ENCODE results near the gene GSN. TPM values are rescaled to one million over a fixed set of nuclear protein-coding genes. Genes with fewer than 3 reads are reported as not detected.

Gene GSN
- total and polyA plus RNA-seq, 2 of the 13 experiments (the other 11 are each of a cell fraction or from before 2014, with no cell fraction given): 294 to 307 TPM

GRCh38 chr9:121262953-121263352 lies 5.0 kb upstream of the GSN start:
- no peak for TF ChIP-seq ZMYM2 (CRISPR knock-in tag; IDR thresholded peaks at IDR 0.05)
- no peak for TF ChIP-seq ZKSCAN1 (IDR thresholded peaks at IDR 0.05; ENCODE audit: low read length)
- TF ChIP-seq AGO1 (IDR thresholded peaks at IDR 0.05; ENCODE audit: low read depth, low read length, poor library complexity, severe bottlenecking): no peak
- TF ChIP-seq NR2F2 (IDR thresholded peaks at IDR 0.05; ENCODE audit: borderline replicate concordance, low read depth): no peak
- TF ChIP-seq TMF1 (CRISPR knock-in tag; IDR thresholded peaks at IDR 0.05; ENCODE audit: low read depth): no peak
- no peak for TF ChIP-seq ZNF510 (CRISPR knock-in tag; IDR thresholded peaks at IDR 0.05; ENCODE audit: low read depth)
- TF ChIP-seq MATR3 (CRISPR knock-in tag; IDR thresholded peaks at IDR 0.05): no peak
- no peak for TF ChIP-seq YY1 (IDR thresholded peaks at IDR 0.05; ENCODE audit: insufficient read depth, insufficient replicate concordance, low read depth, low read length)
- TF ChIP-seq STAG1 (CRISPR knock-in tag; IDR thresholded peaks at IDR 0.05): no peak
- no peak for TF ChIP-seq PRDM10 (CRISPR knock-in tag; IDR thresholded peaks at IDR 0.05; ENCODE audit: low read depth)
- TF ChIP-seq ZNF670 (CRISPR knock-in tag; IDR thresholded peaks at IDR 0.05; ENCODE audit: borderline replicate concordance): no peak
- TF ChIP-seq TFDP2 (CRISPR knock-in tag; IDR thresholded peaks at IDR 0.05): no peak
- TF ChIP-seq RBAK (CRISPR knock-in tag; IDR thresholded peaks at IDR 0.05): no peak
- no peak for TF ChIP-seq ZNF552 (CRISPR knock-in tag; IDR thresholded peaks at IDR 0.05; ENCODE audit: borderline replicate concordance)
- no peak for TF ChIP-seq ZNF652 (CRISPR knock-in tag; IDR thresholded peaks at IDR 0.05; ENCODE audit: borderline replicate concordance, low read depth)
- no peak for TF ChIP-seq ZNF235 (CRISPR knock-in tag; IDR thresholded peaks at IDR 0.05; ENCODE audit: borderline replicate concordance)
- no peak overlapping the region for H3K4me2 ChIP-seq (ENCODE audit: low read depth, low read length)
- H3K36me3 ChIP-seq (replicated peaks in 1 of 2; ENCODE audit: control insufficient read depth in 1 of 2, insufficient read depth in 2 of 2, low read length in 2 of 2): no peaks in the 10 kb centered on the region
- H3K79me2 ChIP-seq (ENCODE audit: insufficient read depth, low read length): no peaks in the 10 kb centered on the region
- in situ Hi-C loops (cut with HindIII; ENCODE audit: extremely low pct_ligation_motif_present, low pct_unique_long_range_greater_than_20kb) (no loop called here), intact Hi-C loops (cut with micrococcal nuclease; ENCODE audit: unreplicated experiment) (no loop called here)
- H4K20me1 ChIP-seq (ENCODE audit: insufficient read depth, low read length): no peaks in the 10 kb centered on the region
- H3K9me3 ChIP-seq (ENCODE audit: low read length): no peaks in the 10 kb centered on the region
- POLR2A ChIA-PET: no interaction called here
- H3K4me1 ChIP-seq (ENCODE audit: insufficient read depth, low read length): peaks cover 25% of the 10 kb centered on the region
- H2AFZ ChIP-seq (ENCODE audit: low read length): no peak overlapping the region
- BruUV-seq (replicated peaks): no TSS peak
- no peak overlapping the region for H3K4me3 ChIP-seq (replicated peaks in 1 of 3; ENCODE audit: insufficient read depth in 1 of 3, low read depth in 2 of 3, low read length in 3 of 3)
- CTCF ChIA-PET (ENCODE audit: low intra/inter-chr PET ratio, low total read pairs): no interaction called here
- FAIRE-seq (no peak), ATAC-seq (no peak), DNase-seq (ENCODE audit: low spot score) (no peak)
- 41% methylated on average over 5 of the region's 5 CpGs for WGBS (ENCODE audit: low lambda C conversion rate)
- H3K27me3 ChIP-seq (ENCODE audit: control insufficient read depth in 1 of 2, insufficient read depth in 2 of 2, low read length in 2 of 2): peaks cover 0 to 22% of the 10 kb centered on the region in 2 experiments; a peak in 3 of 5 replicates
- H3K9ac ChIP-seq (ENCODE audit: insufficient read depth, low read depth, low read length): no peak overlapping the region
- H3K27ac ChIP-seq (ENCODE audit: extremely low read length, insufficient read depth, low read length): no peak overlapping the region

Data from HepG2 (cell line).